GM23338 (cell line): ENCODE measurements around the gene SMIM35.

Experiments
- CREB1 ChIP-seq: fragments of 250-450 bp; sonication (Bioruptor Pico); IDR thresholded peaks from 2 replicates; pipeline ENCODE4 v1.5.0; 2020; ENCODE audit warnings: low read depth, mild to moderate bottlenecking, moderate library complexity
- CTCF ChIP-seq, 2 experiments: fragments of 200-600 bp in 1 of 2; sonication (generic) in 1 of 2; conservative IDR thresholded peaks; 2 replicates each; pipeline versions ENCODE4 v1.5.1 to v1.6.1; 2016 to 2017; ENCODE audit warnings: antibody characterized with exemption in 2 of 2, low read depth in 2 of 2, mild to moderate bottlenecking in 2 of 2, moderate library complexity in 1 of 2
- EZH2 ChIP-seq: fragments of 200-600 bp; sonication (generic); IDR thresholded peaks from one replicate; pipeline ENCODE4 v1.8.0; 2017; ENCODE audit warnings: antibody characterized with exemption, mild to moderate bottlenecking, low read depth; ENCODE audit not compliant: unreplicated experiment
- EZH2phosphoT487 ChIP-seq: fragments of 200-600 bp; sonication (generic); IDR thresholded peaks from one replicate; pipeline ENCODE4 v1.8.1; 2018; ENCODE audit warnings: antibody characterized with exemption; ENCODE audit not compliant: unreplicated experiment
- POLR2AphosphoS5 ChIP-seq: IDR thresholded peaks from 2 replicates; pipeline ENCODE4 v1.6.1; 2016; ENCODE audit warnings: antibody characterized with exemption, low read depth
- TF ChIP-seq, protein P1 (sequence below): IDR thresholded peaks from one replicate; pipeline ENCODE4 v1.6.1; 2018; ENCODE audit warnings: antibody characterized with exemption; ENCODE audit not compliant: unreplicated experiment

DNA sequence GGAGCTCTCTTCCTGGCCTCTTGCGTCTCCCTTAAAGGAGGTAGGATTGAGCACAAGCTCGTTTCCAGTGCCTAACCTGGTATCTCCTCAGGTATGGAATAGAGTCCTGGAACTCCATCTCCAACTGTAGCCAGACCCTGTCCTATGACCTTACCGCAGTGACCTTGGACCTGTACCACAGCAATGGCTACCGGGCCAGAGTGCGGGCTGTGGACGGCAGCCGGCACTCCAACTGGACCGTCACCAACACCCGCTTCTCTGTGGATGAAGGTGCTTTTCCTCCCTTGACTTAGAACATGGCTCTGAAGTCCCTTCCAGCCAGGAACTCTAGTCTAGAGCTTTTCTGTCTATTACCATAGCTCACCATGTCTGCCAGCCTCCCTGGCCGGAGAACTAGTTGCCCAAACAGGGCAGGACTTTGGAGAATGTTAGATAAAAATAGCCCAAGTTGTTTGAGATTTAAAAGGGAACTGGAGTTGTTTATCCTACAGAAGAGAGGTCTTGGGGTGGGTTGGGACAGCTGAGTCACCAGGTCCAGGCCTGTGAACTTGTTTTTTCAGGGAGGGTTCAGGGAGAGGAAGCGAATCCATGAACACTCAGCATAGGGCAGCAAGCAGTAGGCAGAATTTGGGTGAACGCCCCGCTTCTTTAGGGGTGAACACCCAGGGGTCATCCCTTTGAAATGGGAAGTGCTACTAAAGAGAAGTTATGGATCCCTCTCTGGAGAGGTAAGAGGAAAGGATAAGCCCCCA, 97.2 kb downstream of the SMIM35 start:
- TF ChIP-seq CTCF (conservative IDR thresholded peaks at IDR 0.05; ENCODE audit: low read depth in 2 of 2) (no peak), EZH2 (no peak), CREB1 (CRISPR knock-in tag) (no peak), EZH2phosphoT487 (no peak), POLR2AphosphoS5 (no peak)
- TF ChIP-seq, protein P1, sequence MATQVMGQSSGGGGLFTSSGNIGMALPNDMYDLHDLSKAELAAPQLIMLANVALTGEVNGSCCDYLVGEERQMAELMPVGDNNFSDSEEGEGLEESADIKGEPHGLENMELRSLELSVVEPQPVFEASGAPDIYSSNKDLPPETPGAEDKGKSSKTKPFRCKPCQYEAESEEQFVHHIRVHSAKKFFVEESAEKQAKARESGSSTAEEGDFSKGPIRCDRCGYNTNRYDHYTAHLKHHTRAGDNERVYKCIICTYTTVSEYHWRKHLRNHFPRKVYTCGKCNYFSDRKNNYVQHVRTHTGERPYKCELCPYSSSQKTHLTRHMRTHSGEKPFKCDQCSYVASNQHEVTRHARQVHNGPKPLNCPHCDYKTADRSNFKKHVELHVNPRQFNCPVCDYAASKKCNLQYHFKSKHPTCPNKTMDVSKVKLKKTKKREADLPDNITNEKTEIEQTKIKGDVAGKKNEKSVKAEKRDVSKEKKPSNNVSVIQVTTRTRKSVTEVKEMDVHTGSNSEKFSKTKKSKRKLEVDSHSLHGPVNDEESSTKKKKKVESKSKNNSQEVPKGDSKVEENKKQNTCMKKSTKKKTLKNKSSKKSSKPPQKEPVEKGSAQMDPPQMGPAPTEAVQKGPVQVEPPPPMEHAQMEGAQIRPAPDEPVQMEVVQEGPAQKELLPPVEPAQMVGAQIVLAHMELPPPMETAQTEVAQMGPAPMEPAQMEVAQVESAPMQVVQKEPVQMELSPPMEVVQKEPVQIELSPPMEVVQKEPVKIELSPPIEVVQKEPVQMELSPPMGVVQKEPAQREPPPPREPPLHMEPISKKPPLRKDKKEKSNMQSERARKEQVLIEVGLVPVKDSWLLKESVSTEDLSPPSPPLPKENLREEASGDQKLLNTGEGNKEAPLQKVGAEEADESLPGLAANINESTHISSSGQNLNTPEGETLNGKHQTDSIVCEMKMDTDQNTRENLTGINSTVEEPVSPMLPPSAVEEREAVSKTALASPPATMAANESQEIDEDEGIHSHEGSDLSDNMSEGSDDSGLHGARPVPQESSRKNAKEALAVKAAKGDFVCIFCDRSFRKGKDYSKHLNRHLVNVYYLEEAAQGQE = no peak
